Spleen (tissue), 7 donors: ENCODE measurements around the gene IGFBP3.

Experiments
- POLR2A ChIP-seq, 3 donors: fragments of 450-650 bp; IDR thresholded peaks; one replicate each; pipeline ENCODE4 v1.5.1; 2017; ENCODE audit warnings: antibody characterized with exemption in 3 of 3, mild to moderate bottlenecking in 1 of 3
- TF ChIP-seq, protein P1 (sequence below), 11 experiments: fragments of 200-600 bp in 7 of 11; fragments of 450-650 bp in 4 of 11; sonication (generic) in 4 of 11; IDR thresholded peaks in 8 of 11; conservative IDR thresholded peaks in 3 of 11; 1 replicate in 7 of 11; 2 replicates in 4 of 11; pipeline versions ENCODE4 v1.4.0 to v1.8.0; 2016 to 2021; ENCODE audit warnings: antibody characterized with exemption in 11 of 11, inconsistent platforms in 4 of 11, mild to moderate bottlenecking in 1 of 11
- donor health status: DM: no; HTN: no; CAD: no; lungs with moderate emphysema.
- donor health status: DM: no; HTN: no; CAD: no.
- donor health status: DM: no; HTN: no; CAD: no.

DNA sequence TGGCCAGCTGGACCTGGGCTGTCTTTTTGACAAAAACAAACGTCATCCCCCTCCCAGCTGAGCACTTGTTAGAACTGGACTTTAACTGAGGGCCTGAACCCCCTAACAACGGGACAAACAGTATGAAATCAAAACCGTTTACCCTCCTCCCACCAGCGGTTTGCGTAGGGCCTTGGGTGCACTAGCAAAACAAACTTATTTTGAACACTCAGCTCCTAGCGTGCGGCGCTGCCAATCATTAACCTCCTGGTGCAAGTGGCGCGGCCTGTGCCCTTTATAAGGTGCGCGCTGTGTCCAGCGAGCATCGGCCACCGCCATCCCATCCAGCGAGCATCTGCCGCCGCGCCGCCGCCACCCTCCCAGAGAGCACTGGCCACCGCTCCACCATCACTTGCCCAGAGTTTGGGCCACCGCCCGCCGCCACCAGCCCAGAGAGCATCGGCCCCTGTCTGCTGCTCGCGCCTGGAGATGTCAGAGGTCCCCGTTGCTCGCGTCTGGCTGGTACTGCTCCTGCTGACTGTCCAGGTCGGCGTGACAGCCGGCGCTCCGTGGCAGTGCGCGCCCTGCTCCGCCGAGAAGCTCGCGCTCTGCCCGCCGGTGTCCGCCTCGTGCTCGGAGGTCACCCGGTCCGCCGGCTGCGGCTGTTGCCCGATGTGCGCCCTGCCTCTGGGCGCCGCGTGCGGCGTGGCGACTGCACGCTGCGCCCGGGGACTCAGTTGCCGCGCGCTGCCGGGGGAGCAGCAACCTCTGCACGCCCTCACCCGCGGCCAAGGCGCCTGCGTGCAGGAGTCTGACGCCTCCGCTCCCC lies 32.7 kb downstream of the IGFBP3 start, which contains the start of gene IGFBP1:
- TF ChIP-seq, protein P1, sequence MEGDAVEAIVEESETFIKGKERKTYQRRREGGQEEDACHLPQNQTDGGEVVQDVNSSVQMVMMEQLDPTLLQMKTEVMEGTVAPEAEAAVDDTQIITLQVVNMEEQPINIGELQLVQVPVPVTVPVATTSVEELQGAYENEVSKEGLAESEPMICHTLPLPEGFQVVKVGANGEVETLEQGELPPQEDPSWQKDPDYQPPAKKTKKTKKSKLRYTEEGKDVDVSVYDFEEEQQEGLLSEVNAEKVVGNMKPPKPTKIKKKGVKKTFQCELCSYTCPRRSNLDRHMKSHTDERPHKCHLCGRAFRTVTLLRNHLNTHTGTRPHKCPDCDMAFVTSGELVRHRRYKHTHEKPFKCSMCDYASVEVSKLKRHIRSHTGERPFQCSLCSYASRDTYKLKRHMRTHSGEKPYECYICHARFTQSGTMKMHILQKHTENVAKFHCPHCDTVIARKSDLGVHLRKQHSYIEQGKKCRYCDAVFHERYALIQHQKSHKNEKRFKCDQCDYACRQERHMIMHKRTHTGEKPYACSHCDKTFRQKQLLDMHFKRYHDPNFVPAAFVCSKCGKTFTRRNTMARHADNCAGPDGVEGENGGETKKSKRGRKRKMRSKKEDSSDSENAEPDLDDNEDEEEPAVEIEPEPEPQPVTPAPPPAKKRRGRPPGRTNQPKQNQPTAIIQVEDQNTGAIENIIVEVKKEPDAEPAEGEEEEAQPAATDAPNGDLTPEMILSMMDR (IDR thresholded peaks at IDR 0.05 in 8 of 11, conservative IDR thresholded peaks at IDR 0.05 in 3 of 11), result no peak
- TF ChIP-seq POLR2A (IDR thresholded peaks at IDR 0.05), result no peak
